ENCODE measurements around the gene AMH. TPM values are rescaled to one million over a fixed set of nuclear protein-coding genes. Genes with fewer than 3 reads are reported as not detected.

Gene AMH
- total and polyA plus RNA-seq, 2 of the 13 experiments (the other 11 are each of a cell fraction or from before 2014, with no cell fraction given) = 0.03 to 0.18 TPM

DNA sequence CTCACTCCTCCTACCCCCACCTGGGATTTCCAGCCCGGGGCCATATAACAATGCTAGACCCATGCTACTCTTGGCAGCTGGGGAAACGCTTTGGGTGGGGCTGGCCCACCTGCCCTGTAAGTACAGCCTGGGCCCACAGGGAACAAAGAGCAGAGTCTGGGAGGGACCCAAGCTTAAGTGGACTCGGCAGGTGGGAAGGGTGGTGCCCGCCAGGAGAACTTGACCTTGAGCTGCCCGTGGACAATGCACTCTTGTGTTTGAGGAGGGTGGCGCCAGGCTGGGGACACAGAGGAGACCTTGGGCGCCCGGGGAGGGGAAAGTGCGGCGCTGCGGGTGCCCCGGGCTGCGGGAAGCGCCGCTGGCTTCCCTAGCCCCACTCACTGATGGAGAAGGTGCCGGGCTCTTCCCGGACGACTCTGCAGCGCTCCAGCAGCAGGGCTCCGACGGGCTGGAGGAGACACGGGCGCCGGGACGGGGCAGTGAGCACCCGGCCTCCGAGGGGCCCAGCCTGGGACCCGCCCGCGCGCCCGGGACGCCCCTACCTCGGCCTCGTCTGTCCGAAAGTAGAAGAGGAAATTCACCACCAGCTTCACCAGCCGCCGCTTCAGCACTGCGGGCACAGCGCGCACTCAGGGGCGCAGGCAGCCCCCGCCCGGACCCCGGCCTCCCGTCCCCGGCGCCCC lies 13.6 kb upstream of the AMH start (continued):
- TF ChIP-seq, protein P1, sequence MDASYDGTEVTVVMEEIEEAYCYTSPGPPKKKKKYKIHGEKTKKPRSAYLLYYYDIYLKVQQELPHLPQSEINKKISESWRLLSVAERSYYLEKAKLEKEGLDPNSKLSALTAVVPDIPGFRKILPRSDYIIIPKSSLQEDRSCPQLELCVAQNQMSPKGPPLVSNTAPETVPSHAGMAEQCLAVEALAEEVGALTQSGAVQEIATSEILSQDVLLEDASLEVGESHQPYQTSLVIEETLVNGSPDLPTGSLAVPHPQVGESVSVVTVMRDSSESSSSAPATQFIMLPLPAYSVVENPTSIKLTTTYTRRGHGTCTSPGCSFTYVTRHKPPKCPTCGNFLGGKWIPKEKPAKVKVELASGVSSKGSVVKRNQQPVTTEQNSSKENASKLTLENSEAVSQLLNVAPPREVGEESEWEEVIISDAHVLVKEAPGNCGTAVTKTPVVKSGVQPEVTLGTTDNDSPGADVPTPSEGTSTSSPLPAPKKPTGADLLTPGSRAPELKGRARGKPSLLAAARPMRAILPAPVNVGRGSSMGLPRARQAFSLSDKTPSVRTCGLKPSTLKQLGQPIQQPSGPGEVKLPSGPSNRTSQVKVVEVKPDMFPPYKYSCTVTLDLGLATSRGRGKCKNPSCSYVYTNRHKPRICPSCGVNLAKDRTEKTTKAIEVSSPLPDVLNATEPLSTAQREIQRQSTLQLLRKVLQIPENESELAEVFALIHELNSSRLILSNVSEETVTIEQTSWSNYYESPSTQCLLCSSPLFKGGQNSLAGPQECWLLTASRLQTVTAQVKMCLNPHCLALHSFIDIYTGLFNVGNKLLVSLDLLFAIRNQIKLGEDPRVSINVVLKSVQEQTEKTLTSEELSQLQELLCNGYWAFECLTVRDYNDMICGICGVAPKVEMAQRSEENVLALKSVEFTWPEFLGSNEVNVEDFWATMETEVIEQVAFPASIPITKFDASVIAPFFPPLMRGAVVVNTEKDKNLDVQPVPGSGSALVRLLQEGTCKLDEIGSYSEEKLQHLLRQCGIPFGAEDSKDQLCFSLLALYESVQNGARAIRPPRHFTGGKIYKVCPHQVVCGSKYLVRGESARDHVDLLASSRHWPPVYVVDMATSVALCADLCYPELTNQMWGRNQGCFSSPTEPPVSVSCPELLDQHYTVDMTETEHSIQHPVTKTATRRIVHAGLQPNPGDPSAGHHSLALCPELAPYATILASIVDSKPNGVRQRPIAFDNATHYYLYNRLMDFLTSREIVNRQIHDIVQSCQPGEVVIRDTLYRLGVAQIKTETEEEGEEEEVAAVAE (CRISPR knock-in tag; IDR thresholded peaks at IDR 0.05; ENCODE audit: borderline replicate concordance) = no peak
- no peak for TF ChIP-seq ZNF841 (CRISPR knock-in tag; IDR thresholded peaks at IDR 0.05; ENCODE audit: borderline replicate concordance)
- peak; percentile 69 for TF ChIP-seq SAP130 (CRISPR knock-in tag; IDR thresholded peaks at IDR 0.05; ENCODE audit: low read depth)
- TF ChIP-seq ZSCAN21 (CRISPR knock-in tag; IDR thresholded peaks at IDR 0.05; ENCODE audit: borderline replicate concordance) = 0 out of 2 replicates have a peak, but pooled peaks have one; percentile 41
- TF ChIP-seq, protein P2, sequence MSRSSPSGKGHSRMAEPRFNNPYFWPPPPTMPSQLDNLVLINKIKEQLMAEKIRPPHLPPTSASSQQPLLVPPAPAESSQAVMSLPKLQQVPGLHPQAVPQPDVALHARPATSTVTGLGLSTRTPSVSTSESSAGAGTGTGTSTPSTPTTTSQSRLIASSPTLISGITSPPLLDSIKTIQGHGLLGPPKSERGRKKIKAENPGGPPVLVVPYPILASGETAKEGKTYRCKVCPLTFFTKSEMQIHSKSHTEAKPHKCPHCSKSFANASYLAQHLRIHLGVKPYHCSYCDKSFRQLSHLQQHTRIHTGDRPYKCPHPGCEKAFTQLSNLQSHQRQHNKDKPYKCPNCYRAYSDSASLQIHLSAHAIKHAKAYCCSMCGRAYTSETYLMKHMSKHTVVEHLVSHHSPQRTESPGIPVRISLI (CRISPR knock-in tag; IDR thresholded peaks at IDR 0.05; ENCODE audit: borderline replicate concordance) = no peak
- TF ChIP-seq, protein P3, sequence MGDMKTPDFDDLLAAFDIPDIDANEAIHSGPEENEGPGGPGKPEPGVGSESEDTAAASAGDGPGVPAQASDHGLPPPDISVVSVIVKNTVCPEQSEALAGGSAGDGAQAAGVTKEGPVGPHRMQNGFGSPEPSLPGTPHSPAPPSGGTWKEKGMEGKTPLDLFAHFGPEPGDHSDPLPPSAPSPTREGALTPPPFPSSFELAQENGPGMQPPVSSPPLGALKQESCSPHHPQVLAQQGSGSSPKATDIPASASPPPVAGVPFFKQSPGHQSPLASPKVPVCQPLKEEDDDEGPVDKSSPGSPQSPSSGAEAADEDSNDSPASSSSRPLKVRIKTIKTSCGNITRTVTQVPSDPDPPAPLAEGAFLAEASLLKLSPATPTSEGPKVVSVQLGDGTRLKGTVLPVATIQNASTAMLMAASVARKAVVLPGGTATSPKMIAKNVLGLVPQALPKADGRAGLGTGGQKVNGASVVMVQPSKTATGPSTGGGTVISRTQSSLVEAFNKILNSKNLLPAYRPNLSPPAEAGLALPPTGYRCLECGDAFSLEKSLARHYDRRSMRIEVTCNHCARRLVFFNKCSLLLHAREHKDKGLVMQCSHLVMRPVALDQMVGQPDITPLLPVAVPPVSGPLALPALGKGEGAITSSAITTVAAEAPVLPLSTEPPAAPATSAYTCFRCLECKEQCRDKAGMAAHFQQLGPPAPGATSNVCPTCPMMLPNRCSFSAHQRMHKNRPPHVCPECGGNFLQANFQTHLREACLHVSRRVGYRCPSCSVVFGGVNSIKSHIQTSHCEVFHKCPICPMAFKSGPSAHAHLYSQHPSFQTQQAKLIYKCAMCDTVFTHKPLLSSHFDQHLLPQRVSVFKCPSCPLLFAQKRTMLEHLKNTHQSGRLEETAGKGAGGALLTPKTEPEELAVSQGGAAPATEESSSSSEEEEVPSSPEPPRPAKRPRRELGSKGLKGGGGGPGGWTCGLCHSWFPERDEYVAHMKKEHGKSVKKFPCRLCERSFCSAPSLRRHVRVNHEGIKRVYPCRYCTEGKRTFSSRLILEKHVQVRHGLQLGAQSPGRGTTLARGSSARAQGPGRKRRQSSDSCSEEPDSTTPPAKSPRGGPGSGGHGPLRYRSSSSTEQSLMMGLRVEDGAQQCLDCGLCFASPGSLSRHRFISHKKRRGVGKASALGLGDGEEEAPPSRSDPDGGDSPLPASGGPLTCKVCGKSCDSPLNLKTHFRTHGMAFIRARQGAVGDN (CRISPR knock-in tag; IDR thresholded peaks at IDR 0.05) = no peak
- TF ChIP-seq, protein P4, sequence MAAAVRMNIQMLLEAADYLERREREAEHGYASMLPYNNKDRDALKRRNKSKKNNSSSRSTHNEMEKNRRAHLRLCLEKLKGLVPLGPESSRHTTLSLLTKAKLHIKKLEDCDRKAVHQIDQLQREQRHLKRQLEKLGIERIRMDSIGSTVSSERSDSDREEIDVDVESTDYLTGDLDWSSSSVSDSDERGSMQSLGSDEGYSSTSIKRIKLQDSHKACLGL (CRISPR knock-in tag; IDR thresholded peaks at IDR 0.05) = no peak
- no peak for TF ChIP-seq KDM5A (IDR thresholded peaks at IDR 0.05; ENCODE audit: borderline replicate concordance, low read length)
- TF ChIP-seq, protein P5, sequence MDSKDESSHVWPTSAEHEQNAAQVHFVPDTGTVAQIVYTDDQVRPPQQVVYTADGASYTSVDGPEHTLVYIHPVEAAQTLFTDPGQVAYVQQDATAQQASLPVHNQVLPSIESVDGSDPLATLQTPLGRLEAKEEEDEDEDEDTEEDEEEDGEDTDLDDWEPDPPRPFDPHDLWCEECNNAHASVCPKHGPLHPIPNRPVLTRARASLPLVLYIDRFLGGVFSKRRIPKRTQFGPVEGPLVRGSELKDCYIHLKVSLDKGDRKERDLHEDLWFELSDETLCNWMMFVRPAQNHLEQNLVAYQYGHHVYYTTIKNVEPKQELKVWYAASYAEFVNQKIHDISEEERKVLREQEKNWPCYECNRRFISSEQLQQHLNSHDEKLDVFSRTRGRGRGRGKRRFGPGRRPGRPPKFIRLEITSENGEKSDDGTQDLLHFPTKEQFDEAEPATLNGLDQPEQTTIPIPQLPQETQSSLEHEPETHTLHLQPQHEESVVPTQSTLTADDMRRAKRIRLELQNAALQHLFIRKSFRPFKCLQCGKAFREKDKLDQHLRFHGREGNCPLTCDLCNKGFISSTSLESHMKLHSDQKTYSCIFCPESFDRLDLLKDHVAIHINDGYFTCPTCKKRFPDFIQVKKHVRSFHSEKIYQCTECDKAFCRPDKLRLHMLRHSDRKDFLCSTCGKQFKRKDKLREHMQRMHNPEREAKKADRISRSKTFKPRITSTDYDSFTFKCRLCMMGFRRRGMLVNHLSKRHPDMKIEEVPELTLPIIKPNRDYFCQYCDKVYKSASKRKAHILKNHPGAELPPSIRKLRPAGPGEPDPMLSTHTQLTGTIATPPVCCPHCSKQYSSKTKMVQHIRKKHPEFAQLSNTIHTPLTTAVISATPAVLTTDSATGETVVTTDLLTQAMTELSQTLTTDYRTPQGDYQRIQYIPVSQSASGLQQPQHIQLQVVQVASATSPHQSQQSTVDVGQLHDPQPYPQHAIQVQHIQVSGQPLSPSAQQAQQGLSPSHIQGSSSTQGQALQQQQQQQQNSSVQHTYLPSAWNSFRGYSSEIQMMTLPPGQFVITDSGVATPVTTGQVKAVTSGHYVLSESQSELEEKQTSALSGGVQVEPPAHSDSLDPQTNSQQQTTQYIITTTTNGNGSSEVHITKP (CRISPR knock-in tag; IDR thresholded peaks at IDR 0.05; ENCODE audit: low read depth) = peak; percentile 46; the same call in 1 of the 2 replicates
- no peak for TF ChIP-seq DPF2 (CRISPR knock-in tag; IDR thresholded peaks at IDR 0.05; ENCODE audit: borderline replicate concordance, low read depth)
- TF ChIP-seq REPIN1 (CRISPR knock-in tag; IDR thresholded peaks at IDR 0.05; ENCODE audit: borderline replicate concordance, low read depth) = peak; percentile 60; the same call in 1 of the 2 replicates

Measured in HepG2 (cell line).